HepG2 (cell line): ENCODE results near the gene ZNF132. TPM values are rescaled to one million over a fixed set of nuclear protein-coding genes. Genes with fewer than 3 reads are reported as not detected.

ENCODE experiments used
- CENPT ChIP-seq: sonication (generic); formaldehyde crosslinking; IDR thresholded peaks from 2 replicates; pipeline ENCODE4 v1.8.0; 2022; ENCODE audit warnings: low read depth, mild to moderate bottlenecking, moderate library complexity, missing genetic modification reagents
- EEA1 ChIP-seq: sonication (generic); formaldehyde crosslinking; IDR thresholded peaks from 2 replicates; pipeline ENCODE4 v1.5.1; 2020; ENCODE audit warnings: mild to moderate bottlenecking, missing genetic modification reagents, borderline replicate concordance
- GATAD2A ChIP-seq: IDR thresholded peaks from 2 replicates; pipeline ENCODE4 v1.6.1; 2016
- HES4 ChIP-seq: sonication (generic); formaldehyde crosslinking; IDR thresholded peaks from 2 replicates; pipeline ENCODE4 v1.9.0; 2021; ENCODE audit warnings: mild to moderate bottlenecking, missing genetic modification reagents, borderline replicate concordance
- ISX ChIP-seq: sonication (generic); formaldehyde crosslinking; conservative IDR thresholded peaks from 2 replicates; pipeline ENCODE4 v1.5.0; 2020; ENCODE audit warnings: missing genetic modification reagents
- NFIC ChIP-seq: IDR thresholded peaks from 2 replicates; pipeline ENCODE4 v1.6.1; 2012; ENCODE audit warnings: mild to moderate bottlenecking, low read length, inconsistent platforms
- SCMH1 ChIP-seq: sonication (generic); formaldehyde crosslinking; IDR thresholded peaks from 2 replicates; pipeline ENCODE4 v1.9.0; 2021; ENCODE audit warnings: missing genetic modification reagents, mild to moderate bottlenecking, borderline replicate concordance
- TMF1 ChIP-seq: sonication (generic); formaldehyde crosslinking; IDR thresholded peaks from 2 replicates; pipeline ENCODE4 v1.8.1; 2022; ENCODE audit warnings: low read depth, missing genetic modification reagents
- U2AF2 ChIP-seq: fragments of 200-400 bp; formaldehyde crosslinking; IDR thresholded peaks from 2 replicates; pipeline ENCODE4 v1.6.1; 2017; ENCODE audit warnings: low read depth, mild to moderate bottlenecking, low read length
- ZBTB42 ChIP-seq: sonication (generic); formaldehyde crosslinking; IDR thresholded peaks from 2 replicates; pipeline ENCODE4 v1.5.0; 2020; ENCODE audit warnings: mild to moderate bottlenecking, missing genetic modification reagents
- ZKSCAN1 ChIP-seq: fragments of 150-350 bp; IDR thresholded peaks from 2 replicates; pipeline ENCODE4 v1.6.1; 2014; ENCODE audit warnings: low read length
- ZKSCAN5 ChIP-seq: sonication (generic); formaldehyde crosslinking; IDR thresholded peaks from 2 replicates; pipeline ENCODE4 v1.5.1; 2020; ENCODE audit warnings: mild to moderate bottlenecking, missing genetic modification reagents
- ZNF263 ChIP-seq: sonication (generic); formaldehyde crosslinking; IDR thresholded peaks from 2 replicates; pipeline ENCODE4 v1.4.0; 2020; ENCODE audit warnings: missing genetic modification reagents
- ZNF672 ChIP-seq: sonication (generic); formaldehyde crosslinking; IDR thresholded peaks from 2 replicates; pipeline ENCODE4 v1.8.1; 2022; ENCODE audit warnings: missing genetic modification reagents
- ZNF674 ChIP-seq: sonication (generic); formaldehyde crosslinking; IDR thresholded peaks from 2 replicates; pipeline ENCODE4 v1.5.0; 2020; ENCODE audit warnings: low read depth, mild to moderate bottlenecking, missing genetic modification reagents
- polyA plus RNA-seq, 8 experiments: library from polyadenylated mRNA; depleted of rRNA in 3 of 8; stranded (reverse) in 7 of 8; unstranded in 1 of 8; fragments of >200 nt; fragmentation: Illumina TruSeq in 4 of 8; extraction: Trizol in 4 of 8; gene quantifications; 2 replicates each; pipeline versions ENCODE4 v1.2.1 to v1.2.3, GENCODE V29; 2011 to 2016; ENCODE audit warnings: low read depth in 4 of 8, missing spikeins in 1 of 8, mixed read lengths in 1 of 8; ENCODE audit not compliant: insufficient read depth in 1 of 8
- total RNA-seq, 5 experiments: library from RNA; depleted of rRNA; stranded (reverse); fragments of >200 nt; fragmentation: Illumina TruSeq; extraction: Trizol; gene quantifications; 2 replicates each; pipeline ENCODE4 v1.2.3, GENCODE V29; 2016; ENCODE audit warnings: low read depth in 1 of 5
- TF ChIP-seq, protein P1 (sequence below): sonication (generic); formaldehyde crosslinking; IDR thresholded peaks from 2 replicates; pipeline ENCODE4 v1.4.0; 2020; ENCODE audit warnings: missing genetic modification reagents, borderline replicate concordance
- TF ChIP-seq, protein P2 (sequence below): sonication (generic); formaldehyde crosslinking; conservative IDR thresholded peaks from 2 replicates; pipeline ENCODE4 v1.8.0; 2022; ENCODE audit warnings: low read depth, missing genetic modification reagents
- TF ChIP-seq, protein P3 (sequence below): sonication (generic); formaldehyde crosslinking; IDR thresholded peaks from 2 replicates; pipeline ENCODE4 v1.4.0; 2020; ENCODE audit warnings: mild to moderate bottlenecking, low read depth, missing genetic modification reagents
- TF ChIP-seq, protein P4 (sequence below): sonication (generic); formaldehyde crosslinking; IDR thresholded peaks from 2 replicates; pipeline ENCODE4 v1.4.0; 2020; ENCODE audit warnings: missing genetic modification reagents, borderline replicate concordance

ZNF132 gene
- total and polyA plus RNA-seq, 2 of the 13 experiments (the other 11 are each of a cell fraction or from before 2014, with no cell fraction given): not detected

DNA sequence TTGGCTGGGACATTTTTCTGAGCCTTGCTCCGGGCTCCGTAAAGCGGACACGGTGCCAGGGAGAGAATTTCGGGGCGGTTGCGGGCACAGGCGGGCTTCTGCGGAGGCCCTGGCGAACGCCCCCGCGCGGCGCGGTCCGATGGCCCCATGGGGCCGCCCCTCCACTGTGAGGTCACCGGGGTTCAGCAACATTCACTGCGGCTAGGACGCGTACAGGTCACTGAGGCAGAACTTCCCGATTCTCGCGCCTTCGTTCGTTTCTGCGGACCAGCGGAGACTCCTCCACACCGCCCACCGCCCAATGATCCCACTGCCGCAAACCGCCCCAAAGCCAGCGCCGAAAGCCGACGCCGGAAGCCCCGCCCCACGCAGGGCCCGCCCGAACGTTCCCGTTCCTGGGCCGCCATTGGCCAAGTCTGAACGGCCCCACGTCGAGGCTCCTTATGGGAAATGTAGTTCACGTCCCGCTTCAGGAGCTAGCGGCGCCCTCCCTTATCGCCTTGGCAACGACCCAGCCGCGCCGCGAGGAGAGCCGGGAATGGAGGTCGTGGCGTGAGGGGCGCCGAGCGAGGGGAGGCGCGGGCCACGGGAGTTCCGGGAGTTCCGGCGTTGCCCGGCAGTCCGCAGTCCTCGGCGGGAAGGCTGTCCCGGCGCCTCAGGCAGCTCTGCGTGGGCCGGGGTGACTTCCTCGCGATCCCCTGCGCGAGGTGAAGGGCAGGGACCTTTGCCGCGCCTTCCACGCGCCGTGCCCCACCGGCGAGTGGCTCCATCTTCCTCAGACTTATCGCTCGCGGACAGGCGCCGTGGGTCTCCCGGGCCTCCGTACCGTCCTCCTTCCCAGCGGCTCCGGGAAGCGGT is 31.6 kb downstream of the ZNF132 start, which contains the start of gene ZNF584 (continued):
- TF ChIP-seq, protein P1, sequence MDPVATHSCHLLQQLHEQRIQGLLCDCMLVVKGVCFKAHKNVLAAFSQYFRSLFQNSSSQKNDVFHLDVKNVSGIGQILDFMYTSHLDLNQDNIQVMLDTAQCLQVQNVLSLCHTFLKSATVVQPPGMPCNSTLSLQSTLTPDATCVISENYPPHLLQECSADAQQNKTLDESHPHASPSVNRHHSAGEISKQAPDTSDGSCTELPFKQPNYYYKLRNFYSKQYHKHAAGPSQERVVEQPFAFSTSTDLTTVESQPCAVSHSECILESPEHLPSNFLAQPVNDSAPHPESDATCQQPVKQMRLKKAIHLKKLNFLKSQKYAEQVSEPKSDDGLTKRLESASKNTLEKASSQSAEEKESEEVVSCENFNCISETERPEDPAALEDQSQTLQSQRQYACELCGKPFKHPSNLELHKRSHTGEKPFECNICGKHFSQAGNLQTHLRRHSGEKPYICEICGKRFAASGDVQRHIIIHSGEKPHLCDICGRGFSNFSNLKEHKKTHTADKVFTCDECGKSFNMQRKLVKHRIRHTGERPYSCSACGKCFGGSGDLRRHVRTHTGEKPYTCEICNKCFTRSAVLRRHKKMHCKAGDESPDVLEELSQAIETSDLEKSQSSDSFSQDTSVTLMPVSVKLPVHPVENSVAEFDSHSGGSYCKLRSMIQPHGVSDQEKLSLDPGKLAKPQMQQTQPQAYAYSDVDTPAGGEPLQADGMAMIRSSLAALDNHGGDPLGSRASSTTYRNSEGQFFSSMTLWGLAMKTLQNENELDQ (CRISPR knock-in tag): no peak
- no peak for TF ChIP-seq ISX (CRISPR knock-in tag)
- peak; percentile 70; the same call in 1 of the 2 replicates for TF ChIP-seq ZNF674 (CRISPR knock-in tag)
- TF ChIP-seq ZNF263: no peak; the same call in 1 of the 2 replicates
- TF ChIP-seq TMF1 (CRISPR knock-in tag): 0 out of 2 replicates have a peak, but pooled peaks have one; percentile 45
- no peak for TF ChIP-seq ZNF672 (CRISPR knock-in tag)
- TF ChIP-seq SCMH1 (CRISPR knock-in tag): no peak
- peak; percentile 40; the same call in 1 of the 2 replicates for TF ChIP-seq GATAD2A
- TF ChIP-seq HES4: peak; percentile 75; the same call in 1 of the 2 replicates
- TF ChIP-seq ZBTB42 (CRISPR knock-in tag): no peak
- TF ChIP-seq ZKSCAN1: no peak
- TF ChIP-seq, protein P2, sequence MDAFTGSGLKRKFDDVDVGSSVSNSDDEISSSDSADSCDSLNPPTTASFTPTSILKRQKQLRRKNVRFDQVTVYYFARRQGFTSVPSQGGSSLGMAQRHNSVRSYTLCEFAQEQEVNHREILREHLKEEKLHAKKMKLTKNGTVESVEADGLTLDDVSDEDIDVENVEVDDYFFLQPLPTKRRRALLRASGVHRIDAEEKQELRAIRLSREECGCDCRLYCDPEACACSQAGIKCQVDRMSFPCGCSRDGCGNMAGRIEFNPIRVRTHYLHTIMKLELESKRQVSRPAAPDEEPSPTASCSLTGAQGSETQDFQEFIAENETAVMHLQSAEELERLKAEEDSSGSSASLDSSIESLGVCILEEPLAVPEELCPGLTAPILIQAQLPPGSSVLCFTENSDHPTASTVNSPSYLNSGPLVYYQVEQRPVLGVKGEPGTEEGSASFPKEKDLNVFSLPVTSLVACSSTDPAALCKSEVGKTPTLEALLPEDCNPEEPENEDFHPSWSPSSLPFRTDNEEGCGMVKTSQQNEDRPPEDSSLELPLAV (CRISPR knock-in tag): no peak
- TF ChIP-seq EEA1 (CRISPR knock-in tag): peak; percentile 16; the same call in 1 of the 2 replicates
- no peak for TF ChIP-seq ZKSCAN5 (CRISPR knock-in tag)
- TF ChIP-seq, protein P3, sequence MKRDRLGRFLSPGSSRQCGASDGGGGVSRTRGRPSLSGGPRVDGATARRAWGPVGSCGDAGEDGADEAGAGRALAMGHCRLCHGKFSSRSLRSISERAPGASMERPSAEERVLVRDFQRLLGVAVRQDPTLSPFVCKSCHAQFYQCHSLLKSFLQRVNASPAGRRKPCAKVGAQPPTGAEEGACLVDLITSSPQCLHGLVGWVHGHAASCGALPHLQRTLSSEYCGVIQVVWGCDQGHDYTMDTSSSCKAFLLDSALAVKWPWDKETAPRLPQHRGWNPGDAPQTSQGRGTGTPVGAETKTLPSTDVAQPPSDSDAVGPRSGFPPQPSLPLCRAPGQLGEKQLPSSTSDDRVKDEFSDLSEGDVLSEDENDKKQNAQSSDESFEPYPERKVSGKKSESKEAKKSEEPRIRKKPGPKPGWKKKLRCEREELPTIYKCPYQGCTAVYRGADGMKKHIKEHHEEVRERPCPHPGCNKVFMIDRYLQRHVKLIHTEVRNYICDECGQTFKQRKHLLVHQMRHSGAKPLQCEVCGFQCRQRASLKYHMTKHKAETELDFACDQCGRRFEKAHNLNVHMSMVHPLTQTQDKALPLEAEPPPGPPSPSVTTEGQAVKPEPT (CRISPR knock-in tag): no peak; the same call in 1 of the 2 replicates
- TF ChIP-seq CENPT (CRISPR knock-in tag): peak; percentile 75; the same call in 1 of the 2 replicates
- TF ChIP-seq, protein P4, sequence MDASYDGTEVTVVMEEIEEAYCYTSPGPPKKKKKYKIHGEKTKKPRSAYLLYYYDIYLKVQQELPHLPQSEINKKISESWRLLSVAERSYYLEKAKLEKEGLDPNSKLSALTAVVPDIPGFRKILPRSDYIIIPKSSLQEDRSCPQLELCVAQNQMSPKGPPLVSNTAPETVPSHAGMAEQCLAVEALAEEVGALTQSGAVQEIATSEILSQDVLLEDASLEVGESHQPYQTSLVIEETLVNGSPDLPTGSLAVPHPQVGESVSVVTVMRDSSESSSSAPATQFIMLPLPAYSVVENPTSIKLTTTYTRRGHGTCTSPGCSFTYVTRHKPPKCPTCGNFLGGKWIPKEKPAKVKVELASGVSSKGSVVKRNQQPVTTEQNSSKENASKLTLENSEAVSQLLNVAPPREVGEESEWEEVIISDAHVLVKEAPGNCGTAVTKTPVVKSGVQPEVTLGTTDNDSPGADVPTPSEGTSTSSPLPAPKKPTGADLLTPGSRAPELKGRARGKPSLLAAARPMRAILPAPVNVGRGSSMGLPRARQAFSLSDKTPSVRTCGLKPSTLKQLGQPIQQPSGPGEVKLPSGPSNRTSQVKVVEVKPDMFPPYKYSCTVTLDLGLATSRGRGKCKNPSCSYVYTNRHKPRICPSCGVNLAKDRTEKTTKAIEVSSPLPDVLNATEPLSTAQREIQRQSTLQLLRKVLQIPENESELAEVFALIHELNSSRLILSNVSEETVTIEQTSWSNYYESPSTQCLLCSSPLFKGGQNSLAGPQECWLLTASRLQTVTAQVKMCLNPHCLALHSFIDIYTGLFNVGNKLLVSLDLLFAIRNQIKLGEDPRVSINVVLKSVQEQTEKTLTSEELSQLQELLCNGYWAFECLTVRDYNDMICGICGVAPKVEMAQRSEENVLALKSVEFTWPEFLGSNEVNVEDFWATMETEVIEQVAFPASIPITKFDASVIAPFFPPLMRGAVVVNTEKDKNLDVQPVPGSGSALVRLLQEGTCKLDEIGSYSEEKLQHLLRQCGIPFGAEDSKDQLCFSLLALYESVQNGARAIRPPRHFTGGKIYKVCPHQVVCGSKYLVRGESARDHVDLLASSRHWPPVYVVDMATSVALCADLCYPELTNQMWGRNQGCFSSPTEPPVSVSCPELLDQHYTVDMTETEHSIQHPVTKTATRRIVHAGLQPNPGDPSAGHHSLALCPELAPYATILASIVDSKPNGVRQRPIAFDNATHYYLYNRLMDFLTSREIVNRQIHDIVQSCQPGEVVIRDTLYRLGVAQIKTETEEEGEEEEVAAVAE (CRISPR knock-in tag): peak; percentile 93; the same call in 1 of the 2 replicates
- TF ChIP-seq U2AF2: peak; percentile 88; the same call in 1 of the 2 replicates
- TF ChIP-seq NFIC: no peak
